Mesendoderm (in vitro differentiated cells): ENCODE results near the gene PEX5.

Source experiments
- DNase-seq: peaks from one replicate; pipeline ENCODE4 v3.0.0; 2013
- H2AK5ac ChIP-seq: 2 replicates; pipeline ENCODE4 v1.6.1; 2013; ENCODE audit warnings: low read length, inconsistent platforms
- H2BK120ac ChIP-seq: 2 replicates; pipeline ENCODE4 v1.6.1; 2013; ENCODE audit warnings: low read depth, mild to moderate bottlenecking, low read length, moderate library complexity, mixed read lengths
- H2BK15ac ChIP-seq: replicated peaks from 2 replicates; pipeline ENCODE4 v1.6.1; 2013; ENCODE audit warnings: low read depth, mild to moderate bottlenecking, moderate library complexity
- H2BK5ac ChIP-seq: 2 replicates; pipeline ENCODE4 v1.6.1; 2013; ENCODE audit warnings: low read length, inconsistent platforms
- H3K18ac ChIP-seq: 2 replicates; pipeline ENCODE4 v1.6.1; 2013; ENCODE audit warnings: mild to moderate bottlenecking, low read length, mixed read lengths
- H3K23ac ChIP-seq: one replicate; pipeline ENCODE4 v1.6.1; 2013; ENCODE audit warnings: low read length
- H3K27ac ChIP-seq: 2 replicates; pipeline ENCODE4 v1.5.1; 2013; ENCODE audit warnings: low read depth, mild to moderate bottlenecking, inconsistent platforms, low read length, moderate library complexity
- H3K27me3 ChIP-seq: 2 replicates; pipeline ENCODE4 v1.6.1; 2013; ENCODE audit warnings: low read length, control low read depth, mild to moderate bottlenecking, inconsistent platforms; ENCODE audit not compliant: insufficient read depth, poor library complexity
- H3K36me3 ChIP-seq: 2 replicates; pipeline ENCODE4 v1.6.1; 2013; ENCODE audit warnings: low read length, inconsistent platforms; ENCODE audit not compliant: control insufficient read depth, insufficient read depth
- H3K4ac ChIP-seq: one replicate; pipeline ENCODE4 v1.6.1; 2013; ENCODE audit warnings: low read depth, mild to moderate bottlenecking, low read length, moderate library complexity
- H3K4me1 ChIP-seq: 2 replicates; pipeline ENCODE4 v1.6.1; 2013; ENCODE audit warnings: low read depth, low read length, inconsistent platforms; ENCODE audit not compliant: control insufficient read depth
- H3K4me2 ChIP-seq: 2 replicates; pipeline ENCODE4 v1.6.1; 2013; ENCODE audit warnings: low read length
- H3K4me3 ChIP-seq: 2 replicates; pipeline ENCODE4 v1.5.1; 2013; ENCODE audit warnings: mild to moderate bottlenecking, low read length
- H3K56ac ChIP-seq: one replicate; pipeline ENCODE4 v1.6.1; 2013; ENCODE audit warnings: low read length
- H3K79me1 ChIP-seq: 2 replicates; pipeline ENCODE4 v1.6.1; 2013; ENCODE audit warnings: low read length, inconsistent platforms
- H3K79me2 ChIP-seq: 2 replicates; pipeline ENCODE4 v1.6.1; 2013; ENCODE audit warnings: mild to moderate bottlenecking, low read length; ENCODE audit not compliant: control insufficient read depth, insufficient read depth
- H3K9ac ChIP-seq: 2 replicates; pipeline ENCODE4 v1.6.1; 2013; ENCODE audit warnings: low read length, inconsistent platforms
- H4K5ac ChIP-seq: one replicate; pipeline ENCODE4 v1.6.1; 2013; ENCODE audit warnings: low read length
- H4K8ac ChIP-seq: one replicate; pipeline ENCODE4 v1.6.1; 2013; ENCODE audit warnings: low read depth, mild to moderate bottlenecking, control low read depth, low read length, moderate library complexity
- WGBS: extraction: QIAGEN DNeasy Blood & Tissue Kit; methylation state at CpG from one replicate; pipeline ENCODE4 v1.1.7; 2013; ENCODE audit warnings: low lambda C conversion rate, missing lambda C conversion rate; ENCODE audit not compliant: insufficient coverage; ENCODE audit errors: extremely low coverage; 5-methylcytosine and 5-hydroxymethylcytosine counted together

Gene PEX5

DNA sequence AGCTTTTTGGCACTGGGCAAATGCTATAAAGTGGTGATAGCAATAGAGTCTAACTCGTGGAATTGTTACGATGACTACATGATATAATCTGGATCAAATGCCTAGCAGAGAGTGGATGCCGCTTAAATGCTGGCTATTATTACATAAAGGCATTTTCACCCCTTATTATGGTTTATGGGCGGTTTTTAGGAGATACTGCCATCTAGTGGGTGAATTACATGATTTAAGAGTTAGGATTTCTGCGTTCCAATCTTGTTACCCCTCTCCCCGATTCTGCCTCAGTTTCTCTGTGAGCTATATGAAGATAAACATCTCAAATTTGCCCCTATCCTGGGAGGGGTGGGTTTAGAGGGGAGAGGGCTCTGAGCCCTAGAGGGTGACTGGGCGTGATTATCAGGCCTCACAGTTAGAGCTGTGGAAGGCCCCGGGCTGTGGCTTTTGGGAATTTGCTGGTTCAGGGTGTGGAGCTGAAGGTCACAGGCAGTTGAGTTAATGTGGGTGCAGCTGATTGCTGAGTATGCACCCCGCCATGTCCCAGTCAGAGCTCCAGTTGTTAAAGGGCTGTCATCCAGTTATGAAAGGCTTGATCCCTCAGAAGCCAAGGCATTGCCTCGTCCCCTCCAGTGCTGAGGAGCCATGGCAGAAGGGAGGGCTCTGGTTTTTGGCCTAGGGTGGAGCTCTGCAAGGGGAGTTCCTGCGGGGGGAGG is 44.9 kb upstream of the PEX5 start:
- no peak overlapping the region for H3K9ac ChIP-seq
- H3K27ac ChIP-seq: no peak overlapping the region
- H3K4me1 ChIP-seq: no peaks in the 10 kb centered on the region
- H3K27me3 ChIP-seq: no peaks in the 10 kb centered on the region
- H3K18ac ChIP-seq: no peak overlapping the region
- H3K23ac ChIP-seq: no peak overlapping the region
- no peak overlapping the region for H4K8ac ChIP-seq
- H3K4me2 ChIP-seq: no peak overlapping the region
- no peaks in the 10 kb centered on the region for H3K79me2 ChIP-seq
- no peaks in the 10 kb centered on the region for H3K36me3 ChIP-seq
- whole genome bisulfite sequencing: no CpG with 5 or more reads among the region's 11 CpGs
- no peak overlapping the region for H4K5ac ChIP-seq
- H3K56ac ChIP-seq: peak overlapping the region; percentile 31
- H2BK15ac ChIP-seq: no peak overlapping the region
- H3K4ac ChIP-seq: no peak overlapping the region
- no peaks in the 10 kb centered on the region for H3K79me1 ChIP-seq
- H2AK5ac ChIP-seq: no peak overlapping the region
- no peak overlapping the region for H3K4me3 ChIP-seq
- peak; percentile 29 for DNase-seq
- no peak overlapping the region for H2BK120ac ChIP-seq
- H2BK5ac ChIP-seq: no peak overlapping the region

DNA sequence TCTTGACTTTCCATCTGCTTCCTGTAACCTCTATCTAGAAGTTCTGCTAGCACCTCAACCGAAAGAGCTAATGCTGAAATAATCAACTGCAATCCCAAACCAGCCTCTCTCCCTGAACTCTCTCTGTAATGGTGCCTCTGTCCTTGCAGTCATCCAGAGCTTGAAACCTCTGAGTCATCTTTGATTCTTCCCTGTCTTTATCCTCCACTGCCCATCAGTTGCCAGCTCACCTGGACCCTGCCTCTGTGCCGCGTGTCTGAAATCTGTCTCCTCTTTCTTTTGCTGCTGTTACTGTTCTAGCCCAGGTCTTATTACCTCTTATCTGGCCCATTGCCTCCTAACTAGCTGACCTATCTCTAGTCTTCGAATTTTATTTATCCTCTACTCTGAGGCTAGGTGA is 43.8 kb upstream of the PEX5 start:
- Histone ChIP-seq H3K4me2 (no peak overlapping the region), H2BK120ac (no peak overlapping the region), H3K79me2 (no peaks in the 10 kb centered on the region), H2BK5ac (no peak overlapping the region), H2BK15ac (no peak overlapping the region), H3K79me1 (no peaks in the 10 kb centered on the region), H4K5ac (no peak overlapping the region), H3K4me1 (no peaks in the 10 kb centered on the region), H3K23ac (no peak overlapping the region), H4K8ac (no peak overlapping the region), H2AK5ac (no peak overlapping the region), H3K27ac (no peak overlapping the region), H3K56ac (no peak overlapping the region), H3K4ac (no peak overlapping the region), H3K27me3 (no peaks in the 10 kb centered on the region), H3K4me3 (no peak overlapping the region), H3K36me3 (no peaks in the 10 kb centered on the region), H3K9ac (no peak overlapping the region), H3K18ac (no peak overlapping the region)
- DNase-seq: no peak
- WGBS: no CpG with 5 or more reads among the region's 4 CpGs

DNA sequence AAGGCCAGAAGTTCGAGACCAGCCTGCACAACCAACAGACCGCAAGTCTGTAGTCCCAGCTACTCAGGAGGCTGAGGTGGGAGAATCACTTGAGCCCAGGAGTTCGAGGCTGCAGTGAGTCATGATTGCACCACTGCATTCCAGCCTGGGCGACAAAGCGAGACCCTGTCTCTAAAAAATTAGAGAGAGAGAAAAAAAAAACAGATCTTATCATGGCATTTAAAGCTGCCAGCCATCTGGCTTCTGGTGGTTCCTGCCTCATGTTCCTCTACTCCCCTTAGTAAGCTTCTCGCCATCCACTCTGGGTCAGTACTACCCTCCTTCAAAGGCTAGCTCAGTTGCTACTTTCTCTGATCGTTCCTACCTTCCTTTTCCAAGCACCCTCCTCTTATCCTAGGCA is 43.3 kb upstream of the PEX5 start:
- H3K56ac ChIP-seq: no peak overlapping the region
- no peak overlapping the region for H3K4me2 ChIP-seq
- DNase-seq: no peak
- no peak overlapping the region for H3K23ac ChIP-seq
- H3K27me3 ChIP-seq: no peaks in the 10 kb centered on the region
- no peak overlapping the region for H2BK5ac ChIP-seq
- no peak overlapping the region for H2BK15ac ChIP-seq
- H3K79me1 ChIP-seq: no peaks in the 10 kb centered on the region
- H4K8ac ChIP-seq: no peak overlapping the region
- no peak overlapping the region for H2AK5ac ChIP-seq
- H3K36me3 ChIP-seq: no peaks in the 10 kb centered on the region
- H3K4ac ChIP-seq: no peak overlapping the region
- H3K4me3 ChIP-seq: no peak overlapping the region
- no CpG with 5 or more reads among the region's 7 CpGs for WGBS
- no peak overlapping the region for H3K27ac ChIP-seq
- H3K18ac ChIP-seq: no peak overlapping the region
- no peak overlapping the region for H2BK120ac ChIP-seq
- H3K9ac ChIP-seq: no peak overlapping the region
- H3K79me2 ChIP-seq: no peaks in the 10 kb centered on the region
- H4K5ac ChIP-seq: no peak overlapping the region
- H3K4me1 ChIP-seq: no peaks in the 10 kb centered on the region

DNA sequence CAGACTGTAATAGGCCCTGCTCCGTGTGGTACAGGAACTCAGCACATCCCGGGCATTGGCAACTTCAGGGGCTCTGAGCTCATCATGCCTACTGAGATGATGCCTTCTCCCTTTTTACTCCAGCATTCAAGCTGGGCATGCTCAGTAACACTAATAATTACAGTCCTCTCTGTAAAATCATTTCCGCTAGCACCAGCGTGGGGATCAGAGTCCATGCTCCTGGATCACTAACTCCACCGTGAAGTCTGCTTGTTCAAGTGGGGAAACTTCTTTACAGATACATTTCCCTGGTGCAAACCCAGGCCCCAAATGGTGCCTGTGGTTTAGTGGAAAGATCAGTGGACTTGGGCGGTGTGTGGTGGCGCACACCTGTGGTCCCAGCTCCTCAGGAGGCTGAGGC is 42.6 kb upstream of the PEX5 start:
- no peak overlapping the region for H3K23ac ChIP-seq
- no CpG with 5 or more reads among the region's 7 CpGs for WGBS

DNA sequence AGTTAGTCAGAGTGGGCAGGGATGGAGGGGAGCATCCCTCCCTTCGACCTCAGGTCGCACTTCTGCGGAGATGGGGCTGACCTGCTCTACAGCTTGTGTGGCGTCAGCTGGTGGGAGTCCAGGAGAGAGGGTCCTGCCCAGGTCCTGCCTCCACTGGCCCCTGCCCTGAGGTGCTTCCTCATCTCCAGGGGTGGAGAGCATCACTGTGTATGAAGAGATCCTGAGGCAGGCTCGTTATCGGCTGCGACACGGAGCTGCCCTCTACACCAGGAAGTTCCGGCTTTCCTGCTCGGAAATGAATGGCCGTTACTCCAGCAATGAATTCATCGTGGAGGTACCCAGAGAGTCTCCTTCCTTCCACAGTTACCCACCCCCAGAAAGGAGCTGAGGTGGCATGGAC is 39.1 kb upstream of the PEX5 start:
- no CpG with 5 or more reads among the region's 12 CpGs for WGBS
- Histone ChIP-seq H3K27me3 (no peaks in the 10 kb centered on the region), H2AK5ac (no peak overlapping the region), H3K79me1 (no peaks in the 10 kb centered on the region), H3K4me2 (no peak overlapping the region), H4K8ac (no peak overlapping the region), H3K27ac (no peak overlapping the region), H4K5ac (no peak overlapping the region), H3K4me3 (no peak overlapping the region), H2BK15ac (no peak overlapping the region), H3K56ac (no peak overlapping the region), H3K79me2 (no peaks in the 10 kb centered on the region), H3K9ac (no peak overlapping the region), H2BK120ac (no peak overlapping the region), H3K4me1 (no peaks in the 10 kb centered on the region), H3K18ac (no peak overlapping the region), H3K4ac (no peak overlapping the region), H3K36me3 (no peaks in the 10 kb centered on the region), H3K23ac (no peak overlapping the region), H2BK5ac (no peak overlapping the region)
- no peak for DNase-seq

More for the DNA sequence above, 42.6 kb upstream of the PEX5 start:
- Histone ChIP-seq H3K79me1 (no peaks in the 10 kb centered on the region), H2BK5ac (no peak overlapping the region), H3K4me2 (no peak overlapping the region), H3K18ac (no peak overlapping the region), H2BK15ac (no peak overlapping the region), H3K9ac (no peak overlapping the region), H2BK120ac (no peak overlapping the region), H3K79me2 (no peaks in the 10 kb centered on the region), H3K4me1 (no peaks in the 10 kb centered on the region), H2AK5ac (no peak overlapping the region), H3K4ac (no peak overlapping the region), H4K5ac (no peak overlapping the region), H4K8ac (no peak overlapping the region), H3K36me3 (no peaks in the 10 kb centered on the region), H3K27ac (no peak overlapping the region), H3K56ac (no peak overlapping the region), H3K4me3 (no peak overlapping the region), H3K27me3 (no peaks in the 10 kb centered on the region)
- no peak for DNase-seq

DNA sequence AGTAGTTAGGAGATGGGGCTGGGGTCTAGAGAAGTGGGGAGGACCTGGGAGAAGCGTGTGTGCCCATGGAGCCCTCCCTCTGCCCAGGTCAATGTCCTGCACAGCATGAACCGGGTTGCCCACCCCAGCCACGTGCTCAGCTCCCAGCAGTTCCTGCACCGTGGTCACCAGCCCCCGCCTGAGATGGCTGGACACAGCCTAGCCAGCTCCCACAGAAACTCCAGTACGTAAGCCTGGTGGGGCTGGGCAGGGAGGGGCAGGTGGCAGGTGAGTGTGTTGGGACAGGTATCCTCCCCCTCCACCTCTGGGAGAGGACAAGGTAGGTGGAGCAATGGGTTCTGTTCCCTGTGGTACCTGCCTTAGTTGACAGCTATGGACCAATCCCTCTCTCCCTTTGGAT is 38.6 kb upstream of the PEX5 start:
- H3K27ac ChIP-seq: no peak overlapping the region
- H2BK15ac ChIP-seq: no peak overlapping the region
- H3K18ac ChIP-seq: no peak overlapping the region
- no peak overlapping the region for H3K9ac ChIP-seq
- no peak overlapping the region for H2BK120ac ChIP-seq
- H4K5ac ChIP-seq: no peak overlapping the region
- no peak overlapping the region for H2AK5ac ChIP-seq
- WGBS: no CpG with 5 or more reads among the region's 6 CpGs
- H3K79me2 ChIP-seq: no peaks in the 10 kb centered on the region
- DNase-seq: no peak
- H3K4ac ChIP-seq: no peak overlapping the region
- no peak overlapping the region for H3K4me3 ChIP-seq
- H3K23ac ChIP-seq: no peak overlapping the region
- no peak overlapping the region for H4K8ac ChIP-seq
- H3K56ac ChIP-seq: no peak overlapping the region
- H3K4me1 ChIP-seq: no peaks in the 10 kb centered on the region
- H3K79me1 ChIP-seq: no peaks in the 10 kb centered on the region
- H3K27me3 ChIP-seq: no peaks in the 10 kb centered on the region
- no peaks in the 10 kb centered on the region for H3K36me3 ChIP-seq
- H2BK5ac ChIP-seq: no peak overlapping the region
- H3K4me2 ChIP-seq: no peak overlapping the region
